Measurements from ENCODE around the gene RBM47.

DNA sequence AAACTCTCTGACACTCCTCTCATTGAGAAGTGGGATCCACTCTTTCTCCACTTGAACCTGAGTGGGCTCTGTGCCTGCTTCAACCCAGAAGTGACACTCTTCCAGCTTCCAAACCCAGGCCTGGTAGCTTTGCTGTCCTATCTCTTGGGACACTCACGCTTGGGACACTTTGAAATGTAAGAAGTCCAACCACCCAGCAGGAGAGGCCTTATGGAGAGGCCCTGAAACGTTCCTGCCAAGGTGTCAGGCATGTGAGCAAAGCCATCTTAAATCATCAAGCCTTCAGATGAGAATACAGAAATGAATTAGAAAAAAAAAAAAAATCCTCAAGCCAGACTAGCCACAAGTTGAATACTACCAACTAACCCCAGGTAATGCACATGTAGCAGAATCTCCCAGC, 30.2 kb downstream of the RBM47 start:
- TF ChIP-seq POLR2A (IDR thresholded peaks at IDR 0.05), result no peak
- no peak for TF ChIP-seq CTCF (IDR thresholded peaks at IDR 0.05)

Data from Peyer's patch (tissue), 4 donors.